DND-41 (cell line): ENCODE data around the gene ATP6V1B1.

Source experiments
- ATAC-seq: fragments of 200-7000 bp; cut with Tn5 transposase; 3 replicates; pipeline ENCODE4 v1.9.1; 2021; ENCODE audit warnings: low read depth; ENCODE audit not compliant: insufficient read depth
- DNase-seq: peaks from one replicate; pipeline ENCODE4 v3.0.0-alpha.2; 2020
- H2AFZ ChIP-seq: 2 replicates; pipeline ENCODE4 v1.6.0; 2012; ENCODE audit warnings: low read depth, low read length
- H3K27ac ChIP-seq: 2 replicates; pipeline ENCODE4 v1.5.1; 2012; ENCODE audit warnings: low read length, inconsistent platforms
- H3K27me3 ChIP-seq: fragments of 200-600 bp; sonication (generic); 2 replicates; pipeline ENCODE4 v1.6.0; 2012; ENCODE audit warnings: low read length, mild to moderate bottlenecking, inconsistent platforms; ENCODE audit not compliant: insufficient read depth, poor library complexity
- H3K36me3 ChIP-seq: 2 replicates; pipeline ENCODE4 v1.5.1; 2012; ENCODE audit warnings: low read length, inconsistent platforms; ENCODE audit not compliant: insufficient read depth
- H3K4me1 ChIP-seq: 2 replicates; pipeline ENCODE4 v1.5.1; 2012; ENCODE audit warnings: mild to moderate bottlenecking, low read length; ENCODE audit not compliant: insufficient read depth
- H3K4me2 ChIP-seq: 2 replicates; pipeline ENCODE4 v1.6.0; 2012; ENCODE audit warnings: mild to moderate bottlenecking, moderate library complexity, low read length, inconsistent platforms; ENCODE audit not compliant: insufficient read depth
- H3K4me3 ChIP-seq, 2 experiments: fragments of 200-600 bp in 1 of 2; shearing (Covaris generic) in 1 of 2; 2 replicates each; pipeline ENCODE4 v1.5.1; 2012 to 2016; ENCODE audit warnings: inconsistent platforms in 2 of 2, low read length in 2 of 2, mild to moderate bottlenecking in 2 of 2, low read depth in 1 of 2, moderate library complexity in 1 of 2
- H3K79me2 ChIP-seq: 2 replicates; pipeline ENCODE4 v1.6.0; 2012; ENCODE audit warnings: low read length, inconsistent platforms; ENCODE audit not compliant: insufficient read depth
- H3K9ac ChIP-seq: 2 replicates; pipeline ENCODE4 v1.6.0; 2012; ENCODE audit warnings: low read depth, mild to moderate bottlenecking, inconsistent platforms, low read length, moderate library complexity
- H3K9me3 ChIP-seq: 2 replicates; pipeline ENCODE4 v1.5.1; 2012; ENCODE audit warnings: low read length, moderate library complexity, mild to moderate bottlenecking, inconsistent platforms; ENCODE audit not compliant: insufficient read depth, severe bottlenecking
- H4K20me1 ChIP-seq: 2 replicates; pipeline ENCODE4 v1.6.0; 2012; ENCODE audit warnings: low read length; ENCODE audit not compliant: insufficient read depth
- CTCF ChIP-seq: IDR thresholded peaks from 2 replicates; pipeline ENCODE4 v1.5.1; 2012; ENCODE audit warnings: borderline replicate concordance, low read length, moderate library complexity, mild to moderate bottlenecking; ENCODE audit not compliant: poor library complexity, severe bottlenecking; ENCODE audit errors: extremely low read depth
- EZH2 ChIP-seq: IDR thresholded peaks from 3 replicates; pipeline ENCODE4 v1.6.1; 2012; ENCODE audit warnings: borderline replicate concordance, low read depth, mild to moderate bottlenecking, moderate library complexity, low read length, inconsistent platforms; ENCODE audit not compliant: severe bottlenecking

The ATP6V1B1 gene

GRCh38 chr2:70991742-70992141 is 56.0 kb downstream of the ATP6V1B1 start:
- Histone ChIP-seq H3K27me3 (no peaks in the 10 kb centered on the region), H3K4me1 (peaks cover 35% of the 10 kb centered on the region), H3K9ac (no peak overlapping the region), H4K20me1 (peaks cover 41% of the 10 kb centered on the region), H3K4me3 (no peak overlapping the region), H3K4me2 (peak overlapping the region; percentile 95; the same call in 1 of the 2 replicates), H3K27ac (no peak overlapping the region), H3K9me3 (no peaks in the 10 kb centered on the region), H3K36me3 (peaks cover 58% of the 10 kb centered on the region), H2AFZ (no peak overlapping the region), H3K79me2 (peaks cover 39% of the 10 kb centered on the region)
- no peak for DNase-seq
- TF ChIP-seq EZH2 (no peak), CTCF (no peak)
- ATAC-seq: no peak

- H3K79me2 ChIP-seq: peaks cover 39% of the 10 kb centered on the region
- H3K36me3 ChIP-seq: peaks cover 44% of the 10 kb centered on the region
- no peak for ATAC-seq
- peak overlapping the region; percentile 69 for H3K27ac ChIP-seq
- peaks cover 41% of the 10 kb centered on the region for H4K20me1 ChIP-seq
- H3K9me3 ChIP-seq: no peaks in the 10 kb centered on the region
- DNase-seq: peak; percentile 25
- TF ChIP-seq EZH2 (no peak), CTCF (no peak)
- no peaks in the 10 kb centered on the region for H3K27me3 ChIP-seq
- peak overlapping the region; percentile 83 for H3K9ac ChIP-seq
- H3K4me3 ChIP-seq: peak overlapping the region; percentile 74 to 92; a peak in 3 of 4 replicates
- H3K4me2 ChIP-seq: peak overlapping the region; percentile 95
- H2AFZ ChIP-seq: no peak overlapping the region
- H3K4me1 ChIP-seq: peaks cover 35% of the 10 kb centered on the region
Measured at GRCh38 chr2:70992945-70993853, 57.5 kb downstream of the ATP6V1B1 start.

GRCh38 chr2:70994009-70994698 is 58.5 kb downstream of the ATP6V1B1 start:
- peak overlapping the region; percentile 83 for H3K9ac ChIP-seq
- no peaks in the 10 kb centered on the region for H3K27me3 ChIP-seq
- ATAC-seq: peak; percentile 15; the same call in 2 of the 3 replicates
- H3K9me3 ChIP-seq: no peaks in the 10 kb centered on the region
- H3K79me2 ChIP-seq: peaks cover 39% of the 10 kb centered on the region
- peaks cover 35% of the 10 kb centered on the region for H3K4me1 ChIP-seq
- TF ChIP-seq EZH2: no peak
- TF ChIP-seq CTCF: no peak
- H2AFZ ChIP-seq: peak overlapping the region; percentile 77
- H3K36me3 ChIP-seq: peaks cover 34% of the 10 kb centered on the region
- H3K4me3 ChIP-seq: peak overlapping the region; percentile 74 to 92
- peak overlapping the region; percentile 95 for H3K4me2 ChIP-seq
- peaks cover 38% of the 10 kb centered on the region for H4K20me1 ChIP-seq
- DNase-seq: peak; percentile 30
- H3K27ac ChIP-seq: peak overlapping the region; percentile 69
